MM.1S (cell line): Measurements from ENCODE around the gene NR6A1.

Source experiments
- DNase-seq: peaks from one replicate; pipeline ENCODE4 v3.0.0-alpha.2; 2015
- H2AFZ ChIP-seq: fragments of 300-600 bp; sonication (generic); 2 replicates; pipeline ENCODE4 v1.6.0; 2016; ENCODE audit warnings: antibody characterized with exemption, low read length
- H3F3A ChIP-seq: fragments of 300-600 bp; sonication (generic); 2 replicates; pipeline ENCODE4 v1.6.1; 2016; ENCODE audit warnings: mild to moderate bottlenecking, antibody characterized with exemption, low read length, moderate library complexity, mixed read lengths; ENCODE audit not compliant: insufficient read depth
- H3K27ac ChIP-seq: fragments of 300-600 bp; sonication (generic); 2 replicates; pipeline ENCODE4 v1.5.1; 2016; ENCODE audit warnings: mild to moderate bottlenecking, low read length
- H3K27me3 ChIP-seq: fragments of 300-600 bp; sonication (generic); replicated peaks from 2 replicates; pipeline ENCODE4 v1.6.0; 2016; ENCODE audit warnings: low read length; ENCODE audit not compliant: insufficient read depth
- H3K36me3 ChIP-seq: fragments of 300-600 bp; sonication (generic); replicated peaks from 2 replicates; pipeline ENCODE4 v1.6.1; 2016; ENCODE audit warnings: mild to moderate bottlenecking, low read length, mixed read lengths; ENCODE audit not compliant: insufficient read depth
- H3K4me1 ChIP-seq: fragments of 300-600 bp; sonication (generic); 2 replicates; pipeline ENCODE4 v1.6.1; 2016; ENCODE audit warnings: low read length, mixed read lengths
- H3K4me2 ChIP-seq: fragments of 300-600 bp; sonication (generic); 2 replicates; pipeline ENCODE4 v1.6.0; 2016; ENCODE audit warnings: low read depth, low read length
- H3K4me3 ChIP-seq: fragments of 300-600 bp; sonication (generic); 2 replicates; pipeline ENCODE4 v1.5.1; 2016; ENCODE audit warnings: low read length, mixed read lengths
- H3K79me2 ChIP-seq: fragments of 300-600 bp; sonication (generic); 2 replicates; pipeline ENCODE4 v1.6.1; 2016; ENCODE audit warnings: mixed run types, low read length, mixed read lengths
- H3K9ac ChIP-seq: fragments of 300-600 bp; sonication (generic); 2 replicates; pipeline ENCODE4 v1.6.1; 2016; ENCODE audit warnings: low read length, mixed read lengths
- H3K9me2 ChIP-seq: fragments of 300-600 bp; sonication (generic); replicated peaks from 2 replicates; pipeline ENCODE4 v1.6.1; 2016; ENCODE audit warnings: mild to moderate bottlenecking, low read length, mixed read lengths; ENCODE audit not compliant: insufficient read depth
- H3K9me3 ChIP-seq: fragments of 300-600 bp; sonication (generic); replicated peaks from 2 replicates; pipeline ENCODE4 v1.6.1; 2016; ENCODE audit warnings: mild to moderate bottlenecking, low read length, mixed read lengths; ENCODE audit not compliant: insufficient read depth
- H4K20me1 ChIP-seq: fragments of 300-600 bp; sonication (generic); 2 replicates; pipeline ENCODE4 v1.6.1; 2016; ENCODE audit warnings: mild to moderate bottlenecking, low read length, moderate library complexity, mixed read lengths; ENCODE audit not compliant: insufficient read depth
- EZH2 ChIP-seq: fragments of 300-600 bp; sonication (generic); optimal IDR thresholded peaks from 2 replicates; pipeline ENCODE3; 2017; ENCODE audit warnings: low read depth, mild to moderate bottlenecking, antibody characterized with exemption, low read length, mixed read lengths
- EZH2phosphoT487 ChIP-seq: fragments of 300-600 bp; sonication (generic); IDR thresholded peaks from 2 replicates; pipeline ENCODE4 v1.6.1; 2018; ENCODE audit warnings: antibody characterized with exemption, low read length
- TF ChIP-seq, protein P1 (sequence below): fragments of 300-600 bp; sonication (generic); IDR thresholded peaks from 2 replicates; pipeline ENCODE4 v1.5.1; 2016; ENCODE audit warnings: antibody characterized with exemption, low read length, mixed read lengths

NR6A1 gene

GRCh38 chr9:124505901-124506346 is 265.2 kb downstream of the NR6A1 start:
- no peaks in the 10 kb centered on the region for H3K9me2 ChIP-seq
- no peaks in the 10 kb centered on the region for H3F3A ChIP-seq
- TF ChIP-seq EZH2phosphoT487 = no peak
- TF ChIP-seq EZH2 = no peak
- TF ChIP-seq, protein P1, sequence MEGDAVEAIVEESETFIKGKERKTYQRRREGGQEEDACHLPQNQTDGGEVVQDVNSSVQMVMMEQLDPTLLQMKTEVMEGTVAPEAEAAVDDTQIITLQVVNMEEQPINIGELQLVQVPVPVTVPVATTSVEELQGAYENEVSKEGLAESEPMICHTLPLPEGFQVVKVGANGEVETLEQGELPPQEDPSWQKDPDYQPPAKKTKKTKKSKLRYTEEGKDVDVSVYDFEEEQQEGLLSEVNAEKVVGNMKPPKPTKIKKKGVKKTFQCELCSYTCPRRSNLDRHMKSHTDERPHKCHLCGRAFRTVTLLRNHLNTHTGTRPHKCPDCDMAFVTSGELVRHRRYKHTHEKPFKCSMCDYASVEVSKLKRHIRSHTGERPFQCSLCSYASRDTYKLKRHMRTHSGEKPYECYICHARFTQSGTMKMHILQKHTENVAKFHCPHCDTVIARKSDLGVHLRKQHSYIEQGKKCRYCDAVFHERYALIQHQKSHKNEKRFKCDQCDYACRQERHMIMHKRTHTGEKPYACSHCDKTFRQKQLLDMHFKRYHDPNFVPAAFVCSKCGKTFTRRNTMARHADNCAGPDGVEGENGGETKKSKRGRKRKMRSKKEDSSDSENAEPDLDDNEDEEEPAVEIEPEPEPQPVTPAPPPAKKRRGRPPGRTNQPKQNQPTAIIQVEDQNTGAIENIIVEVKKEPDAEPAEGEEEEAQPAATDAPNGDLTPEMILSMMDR = no peak
- H3K36me3 ChIP-seq = no peaks in the 10 kb centered on the region
- H3K27me3 ChIP-seq = peaks cover 33% of the 10 kb centered on the region
- no peaks in the 10 kb centered on the region for H4K20me1 ChIP-seq
- H2AFZ ChIP-seq = no peak overlapping the region
- no peaks in the 10 kb centered on the region for H3K4me1 ChIP-seq
- H3K9ac ChIP-seq = no peak overlapping the region
- no peaks in the 10 kb centered on the region for H3K9me3 ChIP-seq
- H3K27ac ChIP-seq = no peak overlapping the region
- H3K4me2 ChIP-seq = no peak overlapping the region
- no peak overlapping the region for H3K4me3 ChIP-seq
- DNase-seq = no peak
- no peaks in the 10 kb centered on the region for H3K79me2 ChIP-seq

DNA sequence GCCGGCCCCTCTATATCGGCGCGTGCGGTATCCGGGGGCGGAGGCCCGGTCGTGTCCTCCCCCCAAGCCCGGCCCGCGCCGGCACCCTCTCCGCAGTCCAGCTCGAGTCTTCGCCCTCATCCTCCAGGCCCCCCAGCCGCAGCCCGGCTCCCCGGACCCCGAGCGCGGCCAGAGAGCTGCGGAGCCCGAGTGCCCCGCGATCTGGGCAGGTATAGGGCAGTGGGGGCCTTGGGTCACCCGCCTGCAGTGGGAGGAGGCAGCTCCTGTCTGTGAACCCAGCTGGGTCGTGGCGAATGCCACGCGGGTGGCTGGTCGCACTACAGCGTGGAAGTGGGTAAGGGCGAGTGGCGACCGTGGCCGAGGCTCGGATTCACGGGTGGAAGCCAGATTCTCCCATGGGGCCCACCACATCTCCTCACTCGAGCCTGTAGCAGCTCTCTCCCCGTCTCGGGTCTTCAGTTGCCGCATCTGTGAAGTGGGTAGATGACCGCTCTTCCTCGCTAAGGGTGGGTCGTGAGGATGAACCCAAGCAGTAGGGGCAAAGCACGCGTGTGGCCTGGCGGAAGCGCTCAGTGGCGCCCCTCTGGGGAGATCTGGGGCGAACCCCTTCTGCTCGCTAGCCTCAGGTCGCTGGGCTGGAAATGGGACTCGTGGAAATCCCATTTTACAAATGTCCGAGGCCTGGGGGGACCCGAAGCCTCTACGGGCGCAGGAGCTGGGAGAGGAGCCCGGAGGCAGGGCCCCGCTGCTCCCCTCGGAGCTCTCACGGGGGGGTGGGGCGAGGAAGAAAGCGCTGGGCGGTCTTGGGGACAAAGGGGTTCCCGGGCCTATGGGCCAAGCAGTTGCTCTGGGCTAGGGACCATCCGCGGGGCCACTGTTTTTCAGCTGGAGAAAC is 265.9 kb downstream of the NR6A1 start:
- Histone ChIP-seq H3K79me2 (no peaks in the 10 kb centered on the region), H3K4me3 (no peak overlapping the region), H3K27me3 (peaks cover 39% of the 10 kb centered on the region), H3K9ac (no peak overlapping the region), H3K36me3 (no peaks in the 10 kb centered on the region), H3K4me2 (no peak overlapping the region), H3K9me2 (no peaks in the 10 kb centered on the region), H3K27ac (no peak overlapping the region), H2AFZ (no peak overlapping the region), H3F3A (no peaks in the 10 kb centered on the region), H3K4me1 (no peaks in the 10 kb centered on the region), H3K9me3 (no peaks in the 10 kb centered on the region), H4K20me1 (no peaks in the 10 kb centered on the region)
- no peak for DNase-seq
- TF ChIP-seq, protein P1 = no peak
- no peak for TF ChIP-seq EZH2

- no peak overlapping the region for H2AFZ ChIP-seq
- H4K20me1 ChIP-seq = no peaks in the 10 kb centered on the region
- H3K9me2 ChIP-seq = no peaks in the 10 kb centered on the region
- TF ChIP-seq, protein P1 = no peak
- no peak for TF ChIP-seq EZH2phosphoT487
- no peak for TF ChIP-seq EZH2
- H3K27ac ChIP-seq = no peak overlapping the region
- H3K4me3 ChIP-seq = no peak overlapping the region
- H3K4me1 ChIP-seq = no peaks in the 10 kb centered on the region
- no peak overlapping the region for H3K4me2 ChIP-seq
- H3F3A ChIP-seq = no peaks in the 10 kb centered on the region
- peaks cover 46% of the 10 kb centered on the region for H3K27me3 ChIP-seq
- H3K9ac ChIP-seq = no peak overlapping the region
- no peak for DNase-seq
- H3K36me3 ChIP-seq = no peaks in the 10 kb centered on the region
- H3K9me3 ChIP-seq = no peaks in the 10 kb centered on the region
- no peaks in the 10 kb centered on the region for H3K79me2 ChIP-seq
These were observed 266.5 kb downstream of the NR6A1 start for GRCh38 chr9:124504530-124505005.
